Hepatocyte (in vitro differentiated cells): ENCODE results near the gene ZBTB21. TPM values are rescaled to one million over a fixed set of nuclear protein-coding genes. Genes with fewer than 3 reads are reported as not detected.
A peak's percentile ranks its signal among the peaks of the same experiment; 100 is the strongest.

ENCODE experiments used
- DNase-seq: peaks from one replicate; pipeline ENCODE4 v3.0.0-alpha.2; 2016; ENCODE audit warnings: low spot score
- H2AFZ ChIP-seq: fragments of 200-600 bp; sonication (generic); 2 replicates; pipeline ENCODE4 v1.6.0; 2016; ENCODE audit warnings: antibody characterized with exemption, mild to moderate bottlenecking
- H3K27ac ChIP-seq: fragments of 200-600 bp; sonication (generic); 2 replicates; pipeline ENCODE4 v1.5.1; 2016; ENCODE audit warnings: mild to moderate bottlenecking
- H3K27me3 ChIP-seq: fragments of 200-600 bp; sonication (generic); 2 replicates; pipeline ENCODE4 v1.6.1; 2016
- H3K36me3 ChIP-seq: fragments of 200-600 bp; sonication (generic); replicated peaks from 2 replicates; pipeline ENCODE4 v1.5.1; 2016; ENCODE audit warnings: low read depth; ENCODE audit not compliant: insufficient read depth
- H3K4me1 ChIP-seq: fragments of 200-600 bp; sonication (generic); 2 replicates; pipeline ENCODE4 v1.5.1; 2016; ENCODE audit warnings: mild to moderate bottlenecking, moderate library complexity; ENCODE audit not compliant: insufficient read depth
- H3K4me2 ChIP-seq: fragments of 200-600 bp; sonication (generic); 2 replicates; pipeline ENCODE4 v1.6.0; 2016
- H3K4me3 ChIP-seq: fragments of 200-600 bp; sonication (generic); 2 replicates; pipeline ENCODE4 v1.5.1; 2016; ENCODE audit warnings: mild to moderate bottlenecking
- H3K79me2 ChIP-seq: fragments of 200-600 bp; sonication (generic); 2 replicates; pipeline ENCODE4 v1.6.0; 2017; ENCODE audit warnings: mild to moderate bottlenecking
- H3K9me2 ChIP-seq: fragments of 200-600 bp; sonication (generic); replicated peaks from 2 replicates; pipeline ENCODE4 v1.6.0; 2017; ENCODE audit warnings: mild to moderate bottlenecking; ENCODE audit not compliant: insufficient read depth
- H3K9me3 ChIP-seq: fragments of 200-600 bp; sonication (generic); 2 replicates; pipeline ENCODE4 v1.5.1; 2016; ENCODE audit warnings: low read depth, mild to moderate bottlenecking
- H4K20me1 ChIP-seq: fragments of 200-600 bp; sonication (generic); 2 replicates; pipeline ENCODE4 v1.6.0; 2016; ENCODE audit warnings: mild to moderate bottlenecking; ENCODE audit not compliant: insufficient read depth, poor library complexity, severe bottlenecking
- CTCF ChIP-seq: fragments of 200-600 bp; sonication (generic); IDR thresholded peaks from 2 replicates; pipeline ENCODE4 v1.5.1; 2016; ENCODE audit warnings: antibody characterized with exemption, mild to moderate bottlenecking; ENCODE audit not compliant: poor library complexity
- EZH2 ChIP-seq: fragments of 200-600 bp; sonication (generic); IDR thresholded peaks from 2 replicates; pipeline ENCODE4 v1.6.1; 2016; ENCODE audit warnings: antibody characterized with exemption, mild to moderate bottlenecking, borderline replicate concordance
- EZH2phosphoT487 ChIP-seq: fragments of 200-600 bp; sonication (generic); IDR thresholded peaks from one replicate; pipeline ENCODE4 v1.6.1; 2018; ENCODE audit warnings: antibody characterized with exemption, mild to moderate bottlenecking, low read depth, moderate library complexity; ENCODE audit not compliant: unreplicated experiment, severe bottlenecking
- WGBS: methylation state at CpG from one replicate; pipeline ENCODE4 v1.1.6; 2016; ENCODE audit warnings: low lambda C conversion rate; ENCODE audit errors: missing lambda C conversion rate; 5-methylcytosine and 5-hydroxymethylcytosine counted together
- polyA plus RNA-seq: library from polyadenylated mRNA; unstranded; fragments of >200 nt; fragmentation: Nextera tagmentation; extraction: Ambion mirVana; gene quantifications from 2 replicates; pipeline ENCODE4 v1.2.1, GENCODE V29; 2016
- total RNA-seq: library from RNA; depleted of rRNA; stranded (reverse); fragments of >200 nt; gene quantifications from 2 replicates; pipeline ENCODE4 v1.2.3, GENCODE V29; 2014

ZBTB21 gene
- total and polyA plus RNA-seq, 2 experiments from 2014 or later: 6.0 to 21.5 TPM

GRCh38 chr21:42040411-42041180 lies 30.4 kb upstream of the ZBTB21 start:
- DNase-seq: peak; percentile 64
- Histone ChIP-seq H3K9me3 (no peaks in the 10 kb centered on the region), H3K4me2 (peak overlapping the region; percentile 47), H3K27me3 (no peaks in the 10 kb centered on the region), H3K4me1 (peaks cover 23% of the 10 kb centered on the region), H2AFZ (no peak overlapping the region), H4K20me1 (no peaks in the 10 kb centered on the region), H3K4me3 (no peak overlapping the region), H3K79me2 (no peaks in the 10 kb centered on the region), H3K9me2 (no peaks in the 10 kb centered on the region), H3K36me3 (no peaks in the 10 kb centered on the region), H3K27ac (peak overlapping the region; percentile 92)
- WGBS: 83% methylated on average over 18 of the region's 18 CpGs
- TF ChIP-seq EZH2phosphoT487 (no peak), EZH2 (no peak), CTCF (no peak)

- no peaks in the 10 kb centered on the region for H3K79me2 ChIP-seq
- H3K27ac ChIP-seq: peak overlapping the region; percentile 92
- no peaks in the 10 kb centered on the region for H3K9me2 ChIP-seq
- no peaks in the 10 kb centered on the region for H4K20me1 ChIP-seq
- no peaks in the 10 kb centered on the region for H3K9me3 ChIP-seq
- no peak overlapping the region for H2AFZ ChIP-seq
- TF ChIP-seq EZH2 (no peak), CTCF (no peak), EZH2phosphoT487 (no peak)
- peak; percentile 76 for DNase-seq
- no peak overlapping the region for H3K4me3 ChIP-seq
- peak overlapping the region; percentile 47 for H3K4me2 ChIP-seq
- peaks cover 23% of the 10 kb centered on the region for H3K4me1 ChIP-seq
- H3K27me3 ChIP-seq: no peaks in the 10 kb centered on the region
- WGBS: 58% methylated on average over 12 of the region's 12 CpGs
- no peaks in the 10 kb centered on the region for H3K36me3 ChIP-seq
These were observed 29.8 kb upstream of the ZBTB21 start for GRCh38 chr21:42039911-42040351.

GRCh38 chr21:42039470-42039901 lies 29.3 kb upstream of the ZBTB21 start:
- Histone ChIP-seq H3K4me3 (no peak overlapping the region), H3K4me1 (peaks cover 23% of the 10 kb centered on the region), H3K9me2 (no peaks in the 10 kb centered on the region), H3K79me2 (no peaks in the 10 kb centered on the region), H3K4me2 (peak overlapping the region; percentile 47), H4K20me1 (no peaks in the 10 kb centered on the region), H3K27me3 (no peaks in the 10 kb centered on the region), H3K27ac (peak overlapping the region; percentile 92), H2AFZ (no peak overlapping the region), H3K9me3 (no peaks in the 10 kb centered on the region), H3K36me3 (no peaks in the 10 kb centered on the region)
- DNase-seq: peak; percentile 52
- 70% methylated on average over 5 of the region's 5 CpGs for WGBS
- TF ChIP-seq CTCF (no peak), EZH2phosphoT487 (no peak), EZH2 (no peak)
